MM.1S (cell line): ENCODE measurements around the gene CYTH4.

Source experiments
- EZH2 ChIP-seq: fragments of 300-600 bp; sonication (generic); optimal IDR thresholded peaks from 2 replicates; pipeline ENCODE3; 2017; ENCODE audit warnings: low read depth, mild to moderate bottlenecking, antibody characterized with exemption, low read length, mixed read lengths
- TF ChIP-seq, protein P1 (sequence below): fragments of 300-600 bp; sonication (generic); IDR thresholded peaks from 2 replicates; pipeline ENCODE4 v1.5.1; 2016; ENCODE audit warnings: antibody characterized with exemption, low read length, mixed read lengths

DNA sequence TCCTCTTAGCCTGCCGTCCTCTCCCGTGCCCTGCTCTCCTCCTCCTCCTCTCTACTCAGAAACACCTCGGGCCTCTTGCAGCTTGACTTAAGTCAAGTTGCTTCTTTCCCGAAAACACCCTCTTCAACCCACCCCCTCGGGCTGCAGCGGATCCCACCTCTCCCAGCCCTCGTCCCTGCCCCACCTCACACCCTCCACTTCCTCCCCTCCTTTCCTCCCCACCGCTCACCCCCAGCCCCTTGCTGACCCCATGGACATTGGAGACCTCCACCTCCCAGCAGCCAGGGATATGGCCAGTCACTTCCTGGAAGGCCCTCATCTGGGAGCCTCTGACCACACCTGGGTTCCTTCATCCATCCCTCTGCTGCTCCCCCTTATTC, 8.5 kb upstream of the CYTH4 start:
- TF ChIP-seq, protein P1, sequence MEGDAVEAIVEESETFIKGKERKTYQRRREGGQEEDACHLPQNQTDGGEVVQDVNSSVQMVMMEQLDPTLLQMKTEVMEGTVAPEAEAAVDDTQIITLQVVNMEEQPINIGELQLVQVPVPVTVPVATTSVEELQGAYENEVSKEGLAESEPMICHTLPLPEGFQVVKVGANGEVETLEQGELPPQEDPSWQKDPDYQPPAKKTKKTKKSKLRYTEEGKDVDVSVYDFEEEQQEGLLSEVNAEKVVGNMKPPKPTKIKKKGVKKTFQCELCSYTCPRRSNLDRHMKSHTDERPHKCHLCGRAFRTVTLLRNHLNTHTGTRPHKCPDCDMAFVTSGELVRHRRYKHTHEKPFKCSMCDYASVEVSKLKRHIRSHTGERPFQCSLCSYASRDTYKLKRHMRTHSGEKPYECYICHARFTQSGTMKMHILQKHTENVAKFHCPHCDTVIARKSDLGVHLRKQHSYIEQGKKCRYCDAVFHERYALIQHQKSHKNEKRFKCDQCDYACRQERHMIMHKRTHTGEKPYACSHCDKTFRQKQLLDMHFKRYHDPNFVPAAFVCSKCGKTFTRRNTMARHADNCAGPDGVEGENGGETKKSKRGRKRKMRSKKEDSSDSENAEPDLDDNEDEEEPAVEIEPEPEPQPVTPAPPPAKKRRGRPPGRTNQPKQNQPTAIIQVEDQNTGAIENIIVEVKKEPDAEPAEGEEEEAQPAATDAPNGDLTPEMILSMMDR: no peak
- TF ChIP-seq EZH2: no peak
